Measurements from ENCODE around the gene LRP1.

- TF ChIP-seq POLR2A (IDR thresholded peaks at IDR 0.05; ENCODE audit: low read depth, low read length) (no peak), TAF1 (IDR thresholded peaks at IDR 0.05; ENCODE audit: borderline replicate concordance, low read depth, low read length) (no peak)
Measured at GRCh38 chr12:57190037-57190436, 61.8 kb downstream of the LRP1 start.

All from GM12892 (cell line).